Activated T-helper 1 cell treated with anti-CD3 and anti-CD28 coated beads, Interleukin-12 subunit alpha, Interleukin-12 subunit beta, Interleukin-2, Interleukin-4 antibody, amounts not matched to agents 30 ng/mL and 10 ng/mL and 1 ng/mL, durations not matched to agents 14 hours and 24 hours and 36 hours (primary cell): ENCODE data around the gene MLH1. TPM values are rescaled to one million over a fixed set of nuclear protein-coding genes. Genes with fewer than 3 reads are reported as not detected.
"Not testable (repeated sequence)": the region's sequence is repeated elsewhere in the genome, so short reads cannot be mapped to it uniquely, and the experiment has no call there.

ENCODE experiments used
- DNase-seq: peaks from one replicate; pipeline ENCODE4 v3.0.0; 2021; ENCODE audit warnings: low spot score
- H3K27ac Mint-ChIP-seq: one replicate; pipeline ENCODE4 v1.8.0; 2021; ENCODE audit warnings: mild to moderate bottlenecking, mixed read lengths
- H3K27me3 Mint-ChIP-seq: one replicate; pipeline ENCODE4 v1.8.0; 2022; ENCODE audit warnings: mild to moderate bottlenecking, moderate library complexity, mixed read lengths; ENCODE audit not compliant: insufficient read depth
- H3K36me3 Mint-ChIP-seq: one replicate; pipeline ENCODE4 v1.8.0; 2021; ENCODE audit warnings: low read depth, mixed read lengths
- H3K4me1 Mint-ChIP-seq: one replicate; pipeline ENCODE4 v1.8.0; 2021; ENCODE audit warnings: low read depth, mixed read lengths
- H3K4me3 Mint-ChIP-seq: one replicate; pipeline ENCODE4 v1.8.0; 2021; ENCODE audit warnings: mild to moderate bottlenecking, moderate library complexity, mixed read lengths
- H3K9me3 Mint-ChIP-seq: one replicate; pipeline ENCODE4 v1.8.0; 2021; ENCODE audit warnings: mixed read lengths
- intact Hi-C: fragments of 100-400 bp; cut with micrococcal nuclease; formaldehyde crosslinking; loops from one replicate; pipeline ENCODE4 v1.15.1; 2024
- total RNA-seq: library from RNA; stranded (reverse); gene quantifications from 2 replicates; pipeline ENCODE4 v1.2.3, GENCODE V29; 2022

The MLH1 gene
- total RNA-seq, 1 donor from 2014 or later = 63.4 TPM

DNA sequence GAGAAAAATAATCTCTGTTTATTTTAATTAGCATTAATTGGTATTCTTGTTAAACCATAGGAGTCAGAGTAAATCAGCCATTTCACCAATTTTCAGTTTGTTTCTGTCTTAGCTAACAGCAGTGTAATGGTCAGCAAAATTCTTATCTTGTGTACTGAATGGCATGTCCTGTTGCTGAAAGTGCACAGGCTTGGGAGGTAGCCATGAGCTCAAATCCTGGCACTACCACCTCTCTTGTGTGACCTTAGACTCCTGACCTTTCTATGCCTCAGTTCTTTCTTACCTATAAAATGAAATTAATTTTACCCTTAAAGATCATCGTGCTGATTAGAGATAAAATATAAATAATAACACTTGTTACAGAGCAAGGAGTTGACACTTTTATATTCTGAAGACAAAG lies 35.8 kb downstream of the MLH1 start:
- Mint-ChIP-seq H3K9me3 (no peaks in the 10 kb centered on the region), H3K27ac (no peak overlapping the region), H3K36me3 (peaks cover 46% of the 10 kb centered on the region), H3K4me3 (no peak overlapping the region), H3K27me3 (no peaks in the 10 kb centered on the region), H3K4me1 (peaks cover 16% of the 10 kb centered on the region)
- DNase-seq = no peak
- intact Hi-C loops = no loop called here

GRCh38 chr3:37029516-37030163 lies 36.3 kb downstream of the MLH1 start:
- Mint-ChIP-seq H3K36me3 (peaks cover 45% of the 10 kb centered on the region), H3K4me3 (no peak overlapping the region), H3K4me1 (peaks cover 11% of the 10 kb centered on the region), H3K27me3 (no peaks in the 10 kb centered on the region), H3K9me3 (no peaks in the 10 kb centered on the region), H3K27ac (no peak overlapping the region)
- intact Hi-C loops = no loop called here
- no peak for DNase-seq

- no peaks in the 10 kb centered on the region for H3K27me3 Mint-ChIP-seq
- H3K27ac Mint-ChIP-seq = no peak overlapping the region
- intact Hi-C loops = no loop called here
Observed at GRCh38 chr3:37030588-37030987, 37.3 kb downstream of the MLH1 start.

GRCh38 chr3:37031096-37031682 lies 37.9 kb downstream of the MLH1 start:
- no peak for DNase-seq
- no peaks in the 10 kb centered on the region for H3K27me3 Mint-ChIP-seq
- peaks cover 50% of the 10 kb centered on the region for H3K36me3 Mint-ChIP-seq
- H3K27ac Mint-ChIP-seq = no peak overlapping the region
- peaks cover 6% of the 10 kb centered on the region for H3K4me1 Mint-ChIP-seq
- H3K9me3 Mint-ChIP-seq = no peaks in the 10 kb centered on the region
- H3K4me3 Mint-ChIP-seq = no peak overlapping the region
- intact Hi-C loops = no loop called here

More at GRCh38 chr3:37030588-37030987, 37.3 kb downstream of the MLH1 start:
- Mint-ChIP-seq H3K4me3 (no peak overlapping the region), H3K9me3 (no peaks in the 10 kb centered on the region), H3K36me3 (peaks cover 49% of the 10 kb centered on the region), H3K4me1 (peaks cover 6% of the 10 kb centered on the region)
- no peak for DNase-seq

DNA sequence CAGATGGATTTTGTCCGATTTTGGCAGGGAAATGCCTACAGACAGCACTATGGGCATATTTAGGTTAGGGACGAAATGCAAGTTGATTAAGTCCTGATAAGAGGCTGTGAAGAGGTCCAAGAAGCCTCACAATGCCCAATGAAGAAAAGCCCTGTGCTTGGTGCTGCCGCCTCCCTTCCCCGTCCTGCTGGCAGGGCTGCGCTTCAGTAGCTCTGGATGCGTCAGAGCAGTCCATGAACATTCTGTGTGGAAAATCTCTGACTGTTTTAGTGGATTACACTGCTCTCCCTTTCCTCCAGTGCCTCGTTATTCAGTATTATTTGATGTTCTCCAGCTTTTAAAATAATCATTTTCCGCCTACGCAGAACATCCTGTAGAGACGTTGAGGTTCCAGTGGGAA lies 39.6 kb downstream of the MLH1 start:
- H3K4me1 Mint-ChIP-seq = peaks cover 1% of the 10 kb centered on the region
- intact Hi-C loops = no loop called here
- H3K36me3 Mint-ChIP-seq = peaks cover 54% of the 10 kb centered on the region
- no peaks in the 10 kb centered on the region for H3K27me3 Mint-ChIP-seq
- H3K4me3 Mint-ChIP-seq = no peak overlapping the region
- H3K27ac Mint-ChIP-seq = no peak overlapping the region
- H3K9me3 Mint-ChIP-seq = no peaks in the 10 kb centered on the region
- no peak for DNase-seq

DNA sequence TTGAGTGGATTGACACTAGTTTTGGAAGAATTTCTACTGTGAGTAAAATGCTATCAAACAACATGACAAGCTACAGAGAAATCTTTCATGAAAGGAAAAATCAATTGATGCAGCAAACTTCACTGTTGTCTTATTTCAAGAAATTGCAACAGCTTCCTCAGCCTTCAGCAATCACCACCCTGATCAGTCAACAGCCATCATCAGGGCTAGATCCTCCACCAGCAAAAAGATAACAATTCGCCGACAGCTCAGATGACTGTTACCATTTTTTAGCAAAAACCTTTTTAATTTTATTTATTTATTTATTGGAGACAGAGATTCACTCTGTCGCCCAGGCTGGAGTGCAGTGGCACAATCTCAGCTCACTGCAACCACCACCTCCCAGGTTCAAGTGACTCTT lies 44.0 kb downstream of the MLH1 start:
- no peak for DNase-seq
- intact Hi-C loops = no loop called here
- Mint-ChIP-seq H3K9me3 (no peaks in the 10 kb centered on the region), H3K4me1 (no peaks in the 10 kb centered on the region), H3K27ac (no peak overlapping the region), H3K4me3 (no peak overlapping the region), H3K27me3 (no peaks in the 10 kb centered on the region), H3K36me3 (peaks cover 61% of the 10 kb centered on the region)

- H3K27me3 Mint-ChIP-seq = no peaks in the 10 kb centered on the region
- H3K36me3 Mint-ChIP-seq = peaks cover 55% of the 10 kb centered on the region
- H3K27ac Mint-ChIP-seq = no peak overlapping the region
- no peak for DNase-seq
- intact Hi-C loops = no loop called here
- no peaks in the 10 kb centered on the region for H3K9me3 Mint-ChIP-seq
- no peaks in the 10 kb centered on the region for H3K4me1 Mint-ChIP-seq
- no peak overlapping the region for H3K4me3 Mint-ChIP-seq
Observed at GRCh38 chr3:37039161-37039846, 46.0 kb downstream of the MLH1 start.

DNA sequence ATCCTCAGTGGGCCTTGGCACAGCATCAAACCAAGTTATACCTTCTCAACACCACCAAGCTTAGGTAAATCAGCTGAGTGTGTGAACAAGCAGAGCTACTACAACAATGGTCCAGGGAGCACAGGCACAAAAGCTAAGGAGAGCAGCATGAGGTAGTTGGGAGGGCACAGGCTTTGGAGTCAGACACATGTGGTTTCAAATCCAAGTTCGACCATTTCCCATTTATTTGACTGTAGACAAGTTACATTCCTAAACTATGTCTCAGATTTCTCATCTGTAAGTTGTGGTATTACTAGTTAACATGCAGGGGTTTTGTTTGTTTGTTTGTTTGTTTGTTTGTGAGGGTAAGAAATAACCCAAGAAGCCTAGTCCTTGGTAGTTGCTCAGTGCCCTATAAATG lies 46.9 kb downstream of the MLH1 start:
- no peak overlapping the region for H3K4me3 Mint-ChIP-seq
- no peaks in the 10 kb centered on the region for H3K27me3 Mint-ChIP-seq
- H3K9me3 Mint-ChIP-seq = no peaks in the 10 kb centered on the region
- H3K27ac Mint-ChIP-seq = no peak overlapping the region
- peaks cover 54% of the 10 kb centered on the region for H3K36me3 Mint-ChIP-seq
- no peak for DNase-seq
- intact Hi-C loops = no loop called here
- H3K4me1 Mint-ChIP-seq = no peaks in the 10 kb centered on the region

GRCh38 chr3:37041546-37042195 lies 48.4 kb downstream of the MLH1 start:
- H3K4me1 Mint-ChIP-seq = no peaks in the 10 kb centered on the region
- no peaks in the 10 kb centered on the region for H3K27me3 Mint-ChIP-seq
- H3K36me3 Mint-ChIP-seq = peaks cover 48% of the 10 kb centered on the region
- no peak overlapping the region for H3K27ac Mint-ChIP-seq
- H3K4me3 Mint-ChIP-seq = no peak overlapping the region
- DNase-seq = no peak
- no peaks in the 10 kb centered on the region for H3K9me3 Mint-ChIP-seq
- intact Hi-C loops = no loop called here

DNA sequence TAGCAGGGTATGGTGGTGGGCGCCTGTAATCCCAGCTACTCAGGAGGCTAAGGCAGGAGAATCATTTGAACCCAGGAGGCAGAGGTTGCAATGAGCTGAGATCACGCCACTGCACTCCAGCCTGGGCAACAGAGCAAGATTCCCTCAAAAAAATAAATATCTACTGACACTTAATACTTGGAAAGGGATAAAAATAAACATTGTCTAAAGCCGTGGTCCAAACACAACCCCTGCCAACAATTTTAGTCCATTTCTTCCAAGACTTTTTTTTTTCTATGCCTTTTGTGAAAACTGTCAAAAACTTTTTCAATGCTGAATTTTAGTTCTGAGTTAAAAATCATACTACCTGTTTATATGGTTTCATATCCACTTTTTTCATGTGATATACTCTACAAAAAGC lies 49.4 kb downstream of the MLH1 start:
- H3K27ac Mint-ChIP-seq, intact Hi-C loops, H3K4me3 Mint-ChIP-seq, DNase-seq, H3K4me1 Mint-ChIP-seq, H3K9me3 Mint-ChIP-seq, H3K27me3 Mint-ChIP-seq: not testable (repeated sequence)
- H3K36me3 Mint-ChIP-seq = peaks cover 41% of the 10 kb centered on the region

DNA sequence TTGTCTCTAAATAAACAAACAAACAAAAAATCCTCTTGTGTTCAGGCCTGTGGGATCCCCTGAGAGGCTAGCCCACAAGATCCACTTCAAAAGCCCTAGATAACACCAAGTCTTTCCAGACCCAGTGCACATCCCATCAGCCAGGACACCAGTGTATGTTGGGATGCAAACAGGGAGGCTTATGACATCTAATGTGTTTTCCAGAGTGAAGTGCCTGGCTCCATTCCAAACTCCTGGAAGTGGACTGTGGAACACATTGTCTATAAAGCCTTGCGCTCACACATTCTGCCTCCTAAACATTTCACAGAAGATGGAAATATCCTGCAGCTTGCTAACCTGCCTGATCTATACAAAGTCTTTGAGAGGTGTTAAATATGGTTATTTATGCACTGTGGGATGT lies 57.0 kb downstream of the MLH1 start:
- intact Hi-C loops = no loop called here
- Mint-ChIP-seq H3K4me1 (peaks cover 10% of the 10 kb centered on the region), H3K27me3 (no peaks in the 10 kb centered on the region), H3K9me3 (no peaks in the 10 kb centered on the region), H3K36me3 (peaks cover 45% of the 10 kb centered on the region), H3K4me3 (no peak overlapping the region), H3K27ac (no peak overlapping the region)
- DNase-seq = no peak

DNA sequence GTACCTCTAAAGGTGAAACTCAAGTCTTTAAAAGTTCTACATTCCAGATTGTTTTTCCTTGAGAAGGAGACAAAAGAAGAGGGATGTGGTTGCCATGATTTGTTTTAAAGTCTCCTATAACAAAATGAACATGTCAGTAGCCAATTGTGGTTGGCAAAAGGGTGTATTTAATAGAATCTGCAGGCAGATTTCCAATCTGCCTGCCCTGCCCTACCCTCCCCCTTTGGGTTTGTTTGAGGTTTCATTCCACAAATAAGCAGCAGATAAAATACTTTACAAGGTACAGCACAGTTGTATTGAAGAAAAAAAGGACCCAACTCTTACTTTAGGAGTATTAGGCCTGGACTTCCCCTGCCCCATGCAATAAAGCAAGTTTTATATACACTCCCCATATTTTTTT lies 59.5 kb downstream of the MLH1 start:
- Mint-ChIP-seq H3K9me3 (no peaks in the 10 kb centered on the region), H3K36me3 (peaks cover 38% of the 10 kb centered on the region), H3K27me3 (no peaks in the 10 kb centered on the region), H3K27ac (no peak overlapping the region), H3K4me1 (peaks cover 10% of the 10 kb centered on the region), H3K4me3 (no peak overlapping the region)
- DNase-seq = no peak
- intact Hi-C loops = no loop called here

DNA sequence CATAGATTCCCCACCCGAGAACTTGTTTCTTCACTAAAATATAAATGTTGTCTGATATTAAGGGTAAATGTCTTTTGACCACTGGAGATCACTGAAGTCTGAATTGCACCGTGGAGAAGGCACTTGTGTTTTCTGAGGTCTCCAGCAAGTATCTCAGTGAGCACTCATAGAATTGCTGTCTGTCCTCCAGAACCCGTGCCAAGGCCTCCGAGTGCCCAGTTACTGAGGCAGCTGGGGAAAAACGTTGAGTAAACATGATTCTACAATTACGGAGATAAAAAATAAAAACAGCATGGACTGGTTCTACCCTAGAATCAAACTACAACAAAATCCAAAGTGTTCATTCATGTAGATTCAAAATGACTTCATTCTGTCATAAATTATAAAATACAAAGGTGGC lies 60.0 kb downstream of the MLH1 start:
- peaks cover 33% of the 10 kb centered on the region for H3K36me3 Mint-ChIP-seq
- no peaks in the 10 kb centered on the region for H3K9me3 Mint-ChIP-seq
- intact Hi-C loops = no loop called here
- H3K4me1 Mint-ChIP-seq = peaks cover 10% of the 10 kb centered on the region
- H3K27me3 Mint-ChIP-seq = no peaks in the 10 kb centered on the region
- DNase-seq = no peak
- H3K4me3 Mint-ChIP-seq = no peak overlapping the region
- peak overlapping the region; percentile 7 for H3K27ac Mint-ChIP-seq
